Activated T-helper 9 cell treated with anti-CD3 and anti-CD28 coated beads, Interleukin-2, amount 50 U/mL, for 16 hours (primary cell): ENCODE measurements around the gene IL1RAP.
"Not testable (repeated sequence)": the region's sequence is repeated elsewhere in the genome, so short reads cannot be mapped to it uniquely, and the experiment has no call there.

ENCODE experiments used
- DNase-seq: peaks from one replicate; pipeline ENCODE4 v3.0.0-alpha.2; 2020; ENCODE audit warnings: low read depth

Gene IL1RAP

DNA sequence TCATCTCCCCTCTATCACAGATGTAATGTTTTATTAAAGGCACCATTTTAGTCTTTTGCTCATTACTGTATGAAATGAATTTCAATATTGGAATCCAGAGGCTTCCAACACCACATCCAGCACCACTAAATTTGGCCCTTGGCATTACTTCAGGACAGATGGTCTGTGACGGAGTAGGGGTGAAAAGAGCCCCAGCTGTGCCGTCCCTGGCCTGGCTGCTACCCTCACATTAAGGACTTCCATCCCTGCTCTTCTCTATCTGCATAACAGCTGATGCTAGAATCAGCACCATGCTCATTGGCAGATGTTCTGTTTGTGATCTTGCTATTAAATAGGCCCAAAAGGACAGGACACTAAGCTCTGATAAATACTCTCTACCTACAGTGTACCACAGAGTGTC is 152.9 kb downstream of the IL1RAP start:
- no peak for DNase-seq

DNA sequence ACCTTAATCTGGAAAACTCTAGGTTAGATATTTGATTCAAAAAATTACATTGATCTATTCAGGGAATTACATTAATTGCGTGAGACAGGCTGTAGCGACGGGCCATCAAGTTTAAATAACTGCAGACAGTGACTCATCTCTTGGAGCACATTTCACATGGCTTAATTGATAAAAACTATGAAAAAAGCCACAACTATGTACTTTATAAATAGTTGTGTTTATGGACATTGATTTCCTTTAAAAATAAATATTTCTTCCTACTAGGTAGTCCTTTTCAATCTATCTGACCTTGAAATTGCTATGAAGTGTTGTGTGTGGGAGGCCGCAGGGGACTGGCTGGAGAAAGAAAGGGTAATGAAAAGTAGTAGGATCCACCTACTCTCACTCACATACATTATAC is 157.8 kb downstream of the IL1RAP start:
- DNase-seq, result no peak

- DNase-seq, result no peak
These were observed 159.3 kb downstream of the IL1RAP start for GRCh38 chr3:190673148-190673547.

DNA sequence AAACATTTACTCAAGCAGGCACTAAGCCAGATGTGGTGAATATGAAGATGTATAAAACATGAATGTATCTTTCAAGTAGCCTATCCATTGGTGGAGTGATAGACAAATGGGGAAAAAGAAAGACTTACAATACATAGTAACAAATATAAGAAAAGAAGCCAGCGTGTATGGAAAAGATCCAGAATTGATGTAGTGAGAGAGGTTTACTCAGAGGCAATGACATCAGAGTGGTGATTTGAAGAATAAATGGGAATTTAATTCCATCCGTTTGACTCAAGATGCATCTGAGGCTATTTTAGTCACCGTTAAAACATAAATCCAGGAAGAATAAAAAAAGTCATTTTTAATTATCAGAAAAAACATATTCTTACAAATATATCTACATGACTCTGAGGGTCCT is 162.6 kb downstream of the IL1RAP start:
- no peak for DNase-seq

DNA sequence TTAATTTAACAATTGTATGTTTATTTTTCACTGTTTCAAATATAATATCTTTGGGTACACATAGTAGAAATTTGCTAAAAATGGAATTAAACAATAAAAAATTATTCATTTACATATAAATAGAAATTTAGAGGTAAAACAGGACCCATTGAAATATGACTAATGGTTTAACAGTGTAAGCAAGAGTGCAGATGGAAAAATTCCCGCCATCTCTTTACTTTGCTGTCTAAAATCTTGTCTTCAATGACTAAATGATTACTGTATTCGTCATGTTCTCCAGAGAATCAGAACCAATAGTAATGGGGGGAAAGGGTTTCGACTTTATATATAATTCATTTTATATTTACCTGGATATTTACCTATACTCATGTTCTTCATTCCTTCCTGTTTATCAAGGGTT is 163.1 kb downstream of the IL1RAP start:
- DNase-seq, result no peak

- DNase-seq, result not testable (repeated sequence)
These were observed 164.0 kb downstream of the IL1RAP start for GRCh38 chr3:190677868-190678267.

GRCh38 chr3:190680691-190681090 is 166.8 kb downstream of the IL1RAP start:
- DNase-seq, result no peak

- no peak for DNase-seq
These were observed 170.9 kb downstream of the IL1RAP start for GRCh38 chr3:190684776-190685175.

GRCh38 chr3:190686011-190686410 is 172.1 kb downstream of the IL1RAP start:
- no peak for DNase-seq

DNA sequence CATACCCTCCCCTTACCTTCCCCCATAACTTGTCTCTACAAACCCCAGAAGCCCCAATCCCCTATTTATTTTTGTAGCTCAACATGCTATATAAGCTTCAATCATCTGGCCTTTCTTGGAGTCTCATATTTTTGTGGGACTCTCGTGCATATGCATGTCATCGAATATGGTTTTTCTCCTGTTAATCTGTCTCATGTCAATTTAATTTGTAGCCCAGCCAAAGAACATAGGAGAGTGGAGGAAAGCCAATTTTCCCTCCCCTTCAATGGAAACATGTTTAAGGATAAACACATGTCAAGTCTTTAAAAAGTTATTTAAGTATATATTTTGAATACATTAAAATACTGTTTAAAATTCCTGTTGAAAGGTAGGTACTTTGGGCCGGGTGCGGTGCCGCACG is 176.4 kb downstream of the IL1RAP start:
- DNase-seq, result no peak

DNA sequence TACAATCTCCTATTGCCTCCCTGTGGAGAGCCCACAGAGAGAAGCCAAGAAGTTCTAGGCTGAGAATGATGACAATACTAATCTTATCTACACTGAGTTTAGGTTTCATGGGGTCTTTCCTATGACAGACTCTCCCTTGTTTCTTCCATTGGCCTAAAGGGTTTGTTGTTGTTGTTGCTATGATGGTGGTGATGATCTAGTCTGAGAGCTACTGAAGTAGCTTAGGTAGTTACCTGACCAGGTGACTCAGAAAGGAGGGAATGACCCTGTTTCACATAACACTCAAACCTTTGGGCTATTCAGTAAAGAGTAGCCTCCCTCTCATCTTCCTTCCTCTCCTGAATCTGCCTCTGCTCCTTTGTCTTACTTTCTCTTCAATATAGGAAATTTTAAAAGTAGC is 178.4 kb downstream of the IL1RAP start:
- no peak for DNase-seq

DNA sequence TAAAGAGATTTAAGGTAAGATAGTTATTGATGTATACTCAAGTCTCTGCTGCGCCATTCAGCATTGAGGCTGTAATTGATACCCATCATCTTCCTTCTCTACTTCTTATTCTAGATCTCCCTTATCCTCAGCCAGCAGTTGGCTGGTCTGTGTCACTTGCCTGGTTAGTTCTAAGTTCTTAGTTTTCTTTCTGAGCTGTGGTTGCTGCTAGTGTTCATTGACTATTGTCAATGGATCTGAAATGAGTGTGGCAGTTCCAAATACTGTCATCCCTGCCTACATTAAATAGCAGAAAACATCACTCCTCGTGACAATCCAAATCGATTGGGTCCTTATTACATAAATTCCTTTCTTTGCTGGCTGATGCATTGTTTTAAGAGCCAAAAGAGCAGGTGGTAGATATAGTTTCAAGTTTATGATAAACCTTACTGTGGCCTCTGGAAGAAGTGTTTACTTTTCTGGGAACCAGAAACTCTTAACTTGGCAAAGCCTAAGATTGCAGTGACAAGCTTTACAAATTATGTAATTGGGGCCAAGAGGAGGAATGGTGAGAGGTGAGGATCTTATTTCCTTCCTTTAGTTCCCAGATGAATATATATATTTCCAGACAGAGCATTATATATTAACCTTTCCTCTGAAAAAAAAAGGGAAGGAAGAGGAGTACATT is 180.6 kb downstream of the IL1RAP start:
- DNase-seq, result no peak

- no peak for DNase-seq
These were observed 181.3 kb downstream of the IL1RAP start for GRCh38 chr3:190695225-190695624.

DNA sequence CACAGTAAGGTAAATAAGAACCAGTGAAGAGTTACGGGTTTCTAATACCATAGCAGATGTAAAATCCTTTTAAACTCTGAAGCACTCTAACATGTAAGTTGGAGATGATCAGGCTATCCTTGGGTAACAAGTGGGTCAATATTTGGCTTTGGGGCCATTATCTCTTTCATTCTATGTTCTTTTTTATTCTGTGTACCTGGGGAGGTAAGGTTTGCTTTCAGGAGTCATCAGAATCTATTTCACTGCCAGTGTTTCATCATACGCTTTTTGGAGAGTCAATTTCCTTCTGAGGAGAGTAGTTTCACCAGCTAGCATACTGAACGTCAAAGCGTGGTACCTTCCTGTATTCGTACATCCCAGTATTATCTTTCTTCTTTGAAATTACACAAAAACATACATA is 182.1 kb downstream of the IL1RAP start:
- no peak for DNase-seq

DNA sequence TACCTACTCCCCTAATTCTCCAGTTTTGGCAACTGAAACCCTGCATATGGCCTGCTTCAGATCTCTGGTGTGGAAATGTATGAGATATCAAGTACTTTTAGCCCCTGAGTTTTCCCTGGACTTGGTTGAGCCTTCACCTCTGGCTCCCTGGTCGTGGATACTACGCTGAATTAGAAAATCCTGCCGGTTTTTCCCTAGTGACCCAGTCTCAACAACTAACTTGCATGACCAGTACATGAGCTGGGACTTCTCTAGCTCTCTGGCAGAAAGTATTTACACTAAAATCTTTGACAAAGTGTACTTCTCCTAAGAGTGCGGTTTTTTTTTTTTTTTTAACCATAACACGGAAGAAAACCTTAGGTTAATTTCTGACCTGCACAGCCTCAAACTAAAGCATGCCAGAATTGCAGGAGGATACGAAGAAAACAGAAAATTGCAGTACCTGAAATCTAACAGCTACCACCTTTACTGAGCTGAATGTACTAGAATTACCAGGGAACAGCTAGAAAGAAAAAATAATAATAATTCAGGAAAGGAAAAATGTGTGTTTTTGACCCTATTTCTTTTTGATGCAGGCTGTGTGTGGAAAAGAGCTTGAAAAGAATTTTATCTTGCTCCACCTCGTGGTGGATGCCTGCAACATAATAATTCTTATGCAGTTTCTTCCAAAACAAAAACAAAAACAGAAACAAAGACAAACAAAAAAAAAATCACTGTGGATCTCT is 183.1 kb downstream of the IL1RAP start:
- no peak for DNase-seq

DNA sequence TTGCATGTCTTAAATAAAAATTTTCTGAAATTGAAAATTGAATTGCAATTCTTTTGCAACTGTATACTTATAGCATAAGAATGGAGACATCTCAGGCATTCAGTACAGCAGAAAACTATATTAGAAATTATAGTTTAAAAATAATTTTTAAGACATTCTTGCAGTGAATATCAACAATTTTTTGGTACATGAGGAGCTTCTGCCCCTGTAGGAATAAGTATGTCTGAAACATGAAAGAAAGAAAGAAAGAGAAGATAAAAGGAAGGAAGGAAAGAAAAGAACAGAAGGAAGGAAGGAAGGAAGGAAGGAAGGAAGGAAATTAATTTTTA is 183.6 kb downstream of the IL1RAP start:
- no peak for DNase-seq

GRCh38 chr3:190697901-190698300 is 184.0 kb downstream of the IL1RAP start:
- DNase-seq, result no peak

DNA sequence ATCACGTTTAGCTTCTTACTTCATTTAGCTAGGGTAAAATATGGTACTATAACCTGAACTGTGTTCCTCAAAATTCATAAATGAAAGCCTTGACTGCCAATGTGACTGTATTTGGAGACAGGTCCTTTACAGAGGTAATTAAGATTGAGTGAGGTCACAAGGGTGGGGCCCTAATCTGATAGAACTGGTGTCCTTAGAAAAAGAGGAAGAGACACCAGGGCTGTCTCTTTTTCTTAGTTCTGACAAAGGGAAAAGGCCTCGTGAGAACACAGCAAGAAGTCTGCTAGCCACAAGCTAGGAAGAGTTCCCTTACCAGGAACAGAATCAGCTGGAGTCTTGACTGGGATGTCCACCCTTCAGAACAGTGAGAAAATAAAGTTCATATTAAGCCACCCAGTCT is 185.9 kb downstream of the IL1RAP start:
- no peak for DNase-seq

- DNase-seq, result no peak
These were observed 187.2 kb downstream of the IL1RAP start for GRCh38 chr3:190701096-190701532.

GRCh38 chr3:190706582-190706981 is 192.7 kb downstream of the IL1RAP start:
- no peak for DNase-seq
